HepG2 (cell line): ENCODE results near the gene TMEM198. TPM values are rescaled to one million over a fixed set of nuclear protein-coding genes. Genes with fewer than 3 reads are reported as not detected.

Experiments used
- AHR ChIP-seq: IDR thresholded peaks from 2 replicates; pipeline ENCODE4 v1.6.1; 2018; ENCODE audit warnings: missing genetic modification reagents, missing compliant biosample characterization
- ARNT ChIP-seq: fragments of 450-650 bp; IDR thresholded peaks from 2 replicates; pipeline ENCODE4 v1.6.1; 2017
- CENPT ChIP-seq: sonication (generic); formaldehyde crosslinking; IDR thresholded peaks from 2 replicates; pipeline ENCODE4 v1.8.0; 2022; ENCODE audit warnings: low read depth, mild to moderate bottlenecking, moderate library complexity, missing genetic modification reagents
- ELF1 ChIP-seq: sonication (generic); formaldehyde crosslinking; IDR thresholded peaks from 2 replicates; pipeline ENCODE4 v1.4.0; 2020; ENCODE audit warnings: missing genetic modification reagents
- GABPB1 ChIP-seq: IDR thresholded peaks from 2 replicates; pipeline ENCODE4 v1.6.1; 2016; ENCODE audit warnings: mild to moderate bottlenecking, missing genetic modification reagents, moderate library complexity, missing compliant biosample characterization
- NCOR1 ChIP-seq: fragments of 200-600 bp; sonication (generic); IDR thresholded peaks from 2 replicates; pipeline ENCODE4 v1.7.0; 2017; ENCODE audit warnings: antibody characterized with exemption, low read length, borderline replicate concordance
- RARA ChIP-seq: IDR thresholded peaks from 2 replicates; pipeline ENCODE4 v1.6.1; 2016; ENCODE audit warnings: missing genetic modification reagents, missing compliant biosample characterization
- polyA plus RNA-seq, 8 experiments: library from polyadenylated mRNA; depleted of rRNA in 3 of 8; stranded (reverse) in 7 of 8; unstranded in 1 of 8; fragments of >200 nt; fragmentation: Illumina TruSeq in 4 of 8; extraction: Trizol in 4 of 8; gene quantifications; 2 replicates each; pipeline versions ENCODE4 v1.2.1 to v1.2.3, GENCODE V29; 2011 to 2016; ENCODE audit warnings: low read depth in 4 of 8, missing spikeins in 1 of 8, mixed read lengths in 1 of 8; ENCODE audit not compliant: insufficient read depth in 1 of 8
- total RNA-seq, 5 experiments: library from RNA; depleted of rRNA; stranded (reverse); fragments of >200 nt; fragmentation: Illumina TruSeq; extraction: Trizol; gene quantifications; 2 replicates each; pipeline ENCODE4 v1.2.3, GENCODE V29; 2016; ENCODE audit warnings: low read depth in 1 of 5
- TF ChIP-seq, protein P1 (sequence below): sonication (generic); formaldehyde crosslinking; conservative IDR thresholded peaks from 2 replicates; pipeline ENCODE4 v1.8.0; 2022; ENCODE audit warnings: missing genetic modification reagents
- TF ChIP-seq, protein P2 (sequence below): sonication (generic); formaldehyde crosslinking; IDR thresholded peaks from 2 replicates; pipeline ENCODE4 v1.5.1; 2020; ENCODE audit warnings: mild to moderate bottlenecking, missing genetic modification reagents
- TF ChIP-seq, protein P3 (sequence below): sonication (generic); formaldehyde crosslinking; IDR thresholded peaks from 2 replicates; pipeline ENCODE4 v1.5.1; 2020; ENCODE audit warnings: missing genetic modification reagents, mild to moderate bottlenecking, borderline replicate concordance
- TF ChIP-seq, protein P4 (sequence below): IDR thresholded peaks from 2 replicates; pipeline ENCODE4 v1.6.1; 2018; ENCODE audit warnings: missing genetic modification reagents
- TF ChIP-seq, protein P5 (sequence below): sonication (generic); formaldehyde crosslinking; IDR thresholded peaks from 2 replicates; pipeline ENCODE4 v1.5.0; 2020; ENCODE audit warnings: mild to moderate bottlenecking, missing genetic modification reagents, moderate library complexity

The TMEM198 gene
- total and polyA plus RNA-seq, 2 of the 13 experiments (the other 11 are each of a cell fraction or from before 2014, with no cell fraction given): 17.3 to 23.5 TPM

DNA sequence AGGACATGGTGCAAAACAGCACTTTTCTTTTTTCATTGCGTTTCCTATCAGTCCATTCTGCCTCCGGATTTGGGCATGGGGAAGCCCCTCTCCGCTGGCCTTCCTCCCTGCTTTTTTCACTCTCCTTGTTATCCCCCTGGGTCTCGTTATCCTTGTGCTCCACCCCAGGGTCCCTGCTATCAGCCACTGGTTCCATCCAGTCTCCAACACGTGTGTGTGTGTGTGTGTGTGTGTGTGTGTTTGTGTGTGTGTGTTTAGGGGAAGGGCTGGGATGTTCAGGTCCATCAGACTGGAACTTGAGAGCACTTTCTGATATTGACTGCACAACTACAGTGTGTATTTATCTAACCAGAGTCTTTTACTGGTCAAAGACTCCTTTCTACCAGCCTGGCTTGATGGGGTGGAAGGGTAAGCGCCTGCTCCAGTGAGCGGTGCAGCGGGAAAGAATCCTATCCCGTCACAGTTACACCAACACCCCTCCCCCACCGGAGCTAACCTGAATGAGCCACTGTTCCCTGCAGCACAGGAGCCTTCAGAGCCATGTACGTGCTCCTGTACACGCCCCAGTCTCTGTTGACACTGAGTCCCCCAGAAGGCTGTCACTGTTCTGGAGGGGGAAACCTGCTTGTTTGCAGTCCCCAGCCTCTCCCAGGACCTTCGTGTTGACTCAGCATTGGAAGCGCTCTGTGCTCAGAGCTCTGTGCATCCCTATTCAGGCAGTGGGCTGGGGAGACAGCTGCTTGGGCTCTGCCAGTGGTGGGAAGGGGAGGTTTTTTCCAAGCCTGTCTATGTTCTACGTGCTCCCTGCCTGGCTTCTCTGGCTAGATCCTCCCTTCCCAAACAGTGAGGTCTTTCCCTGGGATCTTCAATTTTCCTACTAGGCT is 32.9 kb downstream of the TMEM198 start (continued):
- TF ChIP-seq, protein P1, sequence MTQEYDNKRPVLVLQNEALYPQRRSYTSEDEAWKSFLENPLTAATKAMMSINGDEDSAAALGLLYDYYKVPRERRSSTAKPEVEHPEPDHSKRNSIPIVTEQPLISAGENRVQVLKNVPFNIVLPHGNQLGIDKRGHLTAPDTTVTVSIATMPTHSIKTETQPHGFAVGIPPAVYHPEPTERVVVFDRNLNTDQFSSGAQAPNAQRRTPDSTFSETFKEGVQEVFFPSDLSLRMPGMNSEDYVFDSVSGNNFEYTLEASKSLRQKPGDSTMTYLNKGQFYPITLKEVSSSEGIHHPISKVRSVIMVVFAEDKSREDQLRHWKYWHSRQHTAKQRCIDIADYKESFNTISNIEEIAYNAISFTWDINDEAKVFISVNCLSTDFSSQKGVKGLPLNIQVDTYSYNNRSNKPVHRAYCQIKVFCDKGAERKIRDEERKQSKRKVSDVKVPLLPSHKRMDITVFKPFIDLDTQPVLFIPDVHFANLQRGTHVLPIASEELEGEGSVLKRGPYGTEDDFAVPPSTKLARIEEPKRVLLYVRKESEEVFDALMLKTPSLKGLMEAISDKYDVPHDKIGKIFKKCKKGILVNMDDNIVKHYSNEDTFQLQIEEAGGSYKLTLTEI: no peak
- TF ChIP-seq AHR (peak; percentile 86; the same call in 1 of the 2 replicates), CENPT (CRISPR knock-in tag) (peak; percentile 89), ARNT (peak; percentile 50; the same call in 1 of the 2 replicates), GABPB1 (CRISPR knock-in tag) (peak; percentile 65), NCOR1 (peak; percentile 70; the same call in 1 of the 2 replicates), RARA (CRISPR knock-in tag) (peak; percentile 92), ELF1 (CRISPR knock-in tag) (peak; percentile 58)
- TF ChIP-seq, protein P2, sequence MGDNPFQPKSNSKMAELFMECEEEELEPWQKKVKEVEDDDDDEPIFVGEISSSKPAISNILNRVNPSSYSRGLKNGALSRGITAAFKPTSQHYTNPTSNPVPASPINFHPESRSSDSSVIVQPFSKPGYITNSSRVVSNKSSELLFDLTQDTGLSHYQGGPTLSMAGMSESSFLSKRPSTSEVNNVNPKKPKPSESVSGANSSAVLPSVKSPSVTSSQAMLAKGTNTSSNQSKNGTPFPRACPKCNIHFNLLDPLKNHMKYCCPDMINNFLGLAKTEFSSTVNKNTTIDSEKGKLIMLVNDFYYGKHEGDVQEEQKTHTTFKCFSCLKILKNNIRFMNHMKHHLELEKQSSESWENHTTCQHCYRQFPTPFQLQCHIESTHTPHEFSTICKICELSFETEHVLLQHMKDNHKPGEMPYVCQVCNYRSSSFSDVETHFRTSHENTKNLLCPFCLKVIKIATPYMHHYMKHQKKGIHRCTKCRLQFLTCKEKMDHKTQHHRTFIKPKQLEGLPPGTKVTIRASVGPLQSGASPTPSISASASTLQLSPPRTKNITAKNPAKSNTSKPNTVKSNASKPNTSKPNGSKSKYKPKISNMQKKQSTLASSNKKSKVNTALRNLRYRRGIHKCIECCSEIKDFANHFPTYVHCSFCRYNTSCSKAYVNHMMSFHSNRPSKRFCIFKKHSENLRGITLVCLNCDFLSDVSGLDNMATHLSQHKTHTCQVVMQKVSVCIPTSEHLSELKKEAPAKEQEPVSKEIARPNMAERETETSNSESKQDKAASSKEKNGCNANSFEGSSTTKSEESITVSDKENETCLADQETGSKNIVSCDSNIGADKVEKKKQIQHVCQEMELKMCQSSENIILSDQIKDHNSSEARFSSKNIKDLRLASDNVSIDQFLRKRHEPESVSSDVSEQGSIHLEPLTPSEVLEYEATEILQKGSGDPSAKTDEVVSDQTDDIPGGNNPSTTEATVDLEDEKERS (CRISPR knock-in tag): peak; percentile 96; the same call in 1 of the 2 replicates
- TF ChIP-seq, protein P3, sequence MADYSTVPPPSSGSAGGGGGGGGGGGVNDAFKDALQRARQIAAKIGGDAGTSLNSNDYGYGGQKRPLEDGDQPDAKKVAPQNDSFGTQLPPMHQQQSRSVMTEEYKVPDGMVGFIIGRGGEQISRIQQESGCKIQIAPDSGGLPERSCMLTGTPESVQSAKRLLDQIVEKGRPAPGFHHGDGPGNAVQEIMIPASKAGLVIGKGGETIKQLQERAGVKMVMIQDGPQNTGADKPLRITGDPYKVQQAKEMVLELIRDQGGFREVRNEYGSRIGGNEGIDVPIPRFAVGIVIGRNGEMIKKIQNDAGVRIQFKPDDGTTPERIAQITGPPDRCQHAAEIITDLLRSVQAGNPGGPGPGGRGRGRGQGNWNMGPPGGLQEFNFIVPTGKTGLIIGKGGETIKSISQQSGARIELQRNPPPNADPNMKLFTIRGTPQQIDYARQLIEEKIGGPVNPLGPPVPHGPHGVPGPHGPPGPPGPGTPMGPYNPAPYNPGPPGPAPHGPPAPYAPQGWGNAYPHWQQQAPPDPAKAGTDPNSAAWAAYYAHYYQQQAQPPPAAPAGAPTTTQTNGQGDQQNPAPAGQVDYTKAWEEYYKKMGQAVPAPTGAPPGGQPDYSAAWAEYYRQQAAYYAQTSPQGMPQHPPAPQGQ (CRISPR knock-in tag): peak; percentile 96; the same call in 1 of the 2 replicates
- TF ChIP-seq, protein P4, sequence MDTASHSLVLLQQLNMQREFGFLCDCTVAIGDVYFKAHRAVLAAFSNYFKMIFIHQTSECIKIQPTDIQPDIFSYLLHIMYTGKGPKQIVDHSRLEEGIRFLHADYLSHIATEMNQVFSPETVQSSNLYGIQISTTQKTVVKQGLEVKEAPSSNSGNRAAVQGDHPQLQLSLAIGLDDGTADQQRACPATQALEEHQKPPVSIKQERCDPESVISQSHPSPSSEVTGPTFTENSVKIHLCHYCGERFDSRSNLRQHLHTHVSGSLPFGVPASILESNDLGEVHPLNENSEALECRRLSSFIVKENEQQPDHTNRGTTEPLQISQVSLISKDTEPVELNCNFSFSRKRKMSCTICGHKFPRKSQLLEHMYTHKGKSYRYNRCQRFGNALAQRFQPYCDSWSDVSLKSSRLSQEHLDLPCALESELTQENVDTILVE (CRISPR knock-in tag): peak; percentile 86; the same call in 1 of the 2 replicates
- TF ChIP-seq, protein P5, sequence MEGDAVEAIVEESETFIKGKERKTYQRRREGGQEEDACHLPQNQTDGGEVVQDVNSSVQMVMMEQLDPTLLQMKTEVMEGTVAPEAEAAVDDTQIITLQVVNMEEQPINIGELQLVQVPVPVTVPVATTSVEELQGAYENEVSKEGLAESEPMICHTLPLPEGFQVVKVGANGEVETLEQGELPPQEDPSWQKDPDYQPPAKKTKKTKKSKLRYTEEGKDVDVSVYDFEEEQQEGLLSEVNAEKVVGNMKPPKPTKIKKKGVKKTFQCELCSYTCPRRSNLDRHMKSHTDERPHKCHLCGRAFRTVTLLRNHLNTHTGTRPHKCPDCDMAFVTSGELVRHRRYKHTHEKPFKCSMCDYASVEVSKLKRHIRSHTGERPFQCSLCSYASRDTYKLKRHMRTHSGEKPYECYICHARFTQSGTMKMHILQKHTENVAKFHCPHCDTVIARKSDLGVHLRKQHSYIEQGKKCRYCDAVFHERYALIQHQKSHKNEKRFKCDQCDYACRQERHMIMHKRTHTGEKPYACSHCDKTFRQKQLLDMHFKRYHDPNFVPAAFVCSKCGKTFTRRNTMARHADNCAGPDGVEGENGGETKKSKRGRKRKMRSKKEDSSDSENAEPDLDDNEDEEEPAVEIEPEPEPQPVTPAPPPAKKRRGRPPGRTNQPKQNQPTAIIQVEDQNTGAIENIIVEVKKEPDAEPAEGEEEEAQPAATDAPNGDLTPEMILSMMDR (CRISPR knock-in tag): peak; percentile 32; the same call in 1 of the 2 replicates
